ENCODE data around the gene PITHD1.

Gene PITHD1

GRCh38 chr1:23806280-23806679 is 28.1 kb downstream of the PITHD1 start:
- TF ChIP-seq, protein P1, sequence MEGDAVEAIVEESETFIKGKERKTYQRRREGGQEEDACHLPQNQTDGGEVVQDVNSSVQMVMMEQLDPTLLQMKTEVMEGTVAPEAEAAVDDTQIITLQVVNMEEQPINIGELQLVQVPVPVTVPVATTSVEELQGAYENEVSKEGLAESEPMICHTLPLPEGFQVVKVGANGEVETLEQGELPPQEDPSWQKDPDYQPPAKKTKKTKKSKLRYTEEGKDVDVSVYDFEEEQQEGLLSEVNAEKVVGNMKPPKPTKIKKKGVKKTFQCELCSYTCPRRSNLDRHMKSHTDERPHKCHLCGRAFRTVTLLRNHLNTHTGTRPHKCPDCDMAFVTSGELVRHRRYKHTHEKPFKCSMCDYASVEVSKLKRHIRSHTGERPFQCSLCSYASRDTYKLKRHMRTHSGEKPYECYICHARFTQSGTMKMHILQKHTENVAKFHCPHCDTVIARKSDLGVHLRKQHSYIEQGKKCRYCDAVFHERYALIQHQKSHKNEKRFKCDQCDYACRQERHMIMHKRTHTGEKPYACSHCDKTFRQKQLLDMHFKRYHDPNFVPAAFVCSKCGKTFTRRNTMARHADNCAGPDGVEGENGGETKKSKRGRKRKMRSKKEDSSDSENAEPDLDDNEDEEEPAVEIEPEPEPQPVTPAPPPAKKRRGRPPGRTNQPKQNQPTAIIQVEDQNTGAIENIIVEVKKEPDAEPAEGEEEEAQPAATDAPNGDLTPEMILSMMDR (IDR thresholded peaks at IDR 0.05; ENCODE audit: insufficient read depth, missing control alignments) = no peak
- no peak for DNase-seq (ENCODE audit: insufficient read length, low spot score)
- FAIRE-seq = no peak

DNA sequence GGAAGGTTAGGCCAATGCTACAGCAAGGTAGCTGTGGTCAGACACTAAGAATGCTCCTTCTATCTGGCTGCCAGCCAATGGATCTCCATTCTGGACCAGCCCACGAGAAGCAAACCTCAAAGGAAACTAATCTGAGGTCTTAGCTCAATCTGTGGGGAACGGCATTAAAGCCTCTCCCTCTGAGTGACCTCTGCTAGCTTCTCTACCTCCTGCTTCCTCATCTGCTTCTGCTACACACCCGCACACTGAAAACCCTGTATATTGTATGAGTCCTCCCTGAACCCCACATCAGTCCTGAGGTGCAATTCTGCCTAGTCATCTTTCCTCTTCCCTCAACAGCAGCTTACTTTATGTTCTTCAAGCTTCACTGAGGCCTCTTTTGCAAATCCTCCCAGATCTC is 29.2 kb downstream of the PITHD1 start:
- FAIRE-seq = no peak
- TF ChIP-seq, protein P1 (IDR thresholded peaks at IDR 0.05; ENCODE audit: insufficient read depth, missing control alignments) = no peak
- no peak for DNase-seq (ENCODE audit: insufficient read length, low spot score)

GRCh38 chr1:23809751-23810171 is 31.5 kb downstream of the PITHD1 start:
- FAIRE-seq (no peak), DNase-seq (ENCODE audit: insufficient read length, low spot score) (no peak)
- TF ChIP-seq, protein P1 (IDR thresholded peaks at IDR 0.05; ENCODE audit: insufficient read depth, missing control alignments) = peak; percentile 79

DNA sequence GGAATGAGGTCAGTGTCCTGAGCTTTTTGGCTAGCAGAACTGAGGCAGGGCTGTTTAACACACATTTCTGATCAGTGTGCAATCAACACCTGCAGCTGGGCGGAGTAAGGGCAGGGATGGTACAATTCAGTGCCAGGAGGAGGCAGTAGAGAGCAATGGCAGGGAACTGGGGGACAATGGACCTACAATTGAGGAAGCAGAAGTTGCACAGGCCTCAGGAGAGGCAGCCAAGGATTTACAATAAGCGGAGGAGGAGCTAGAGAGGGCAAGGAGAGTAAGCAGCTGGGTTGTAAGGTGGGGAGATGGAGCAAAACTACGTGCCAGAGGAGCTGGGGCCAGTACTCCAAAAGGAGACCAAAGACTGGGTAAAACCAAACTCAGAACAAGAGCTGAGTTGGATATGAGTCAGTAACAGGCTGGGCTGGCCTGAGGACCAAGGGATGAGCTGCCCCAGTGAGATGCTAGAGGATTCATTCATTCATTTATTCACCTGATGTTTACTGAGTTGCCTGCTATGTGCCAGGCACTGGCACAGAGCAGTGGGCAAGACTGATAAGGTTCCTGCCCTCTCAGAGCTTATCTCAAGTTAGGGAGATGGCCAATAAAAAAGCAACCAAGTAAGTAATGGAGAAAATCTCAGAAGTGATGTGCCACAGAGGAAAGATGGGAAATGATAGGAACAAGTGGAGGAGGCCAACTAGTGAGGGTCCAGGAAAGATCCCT is 32.8 kb downstream of the PITHD1 start:
- no peak for FAIRE-seq
- no peak for DNase-seq (ENCODE audit: insufficient read length, low spot score)
- TF ChIP-seq, protein P1 (IDR thresholded peaks at IDR 0.05; ENCODE audit: insufficient read depth, missing control alignments) = peak; percentile 54

DNA sequence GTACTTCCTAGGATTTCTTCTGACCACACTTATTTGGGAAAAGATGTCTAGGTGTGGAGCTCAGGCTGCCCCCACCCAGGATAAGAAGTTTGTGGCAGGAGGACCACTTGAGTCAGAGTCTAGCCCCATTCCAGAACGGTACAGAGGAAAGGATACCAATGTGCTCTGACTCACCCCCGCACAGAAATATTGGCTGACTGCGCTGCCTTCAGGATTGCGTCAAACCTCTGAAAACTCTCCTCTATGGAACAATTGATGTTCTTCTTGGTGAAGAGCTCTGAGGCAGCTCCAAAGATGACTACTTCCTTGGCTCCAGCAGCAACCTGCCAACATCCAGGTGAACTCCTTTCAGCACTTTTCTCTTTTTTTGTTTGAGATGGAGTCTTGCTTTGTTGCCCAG is 35.8 kb downstream of the PITHD1 start:
- TF ChIP-seq, protein P1 (IDR thresholded peaks at IDR 0.05; ENCODE audit: insufficient read depth, missing control alignments) = no peak
- no peak for FAIRE-seq

DNA sequence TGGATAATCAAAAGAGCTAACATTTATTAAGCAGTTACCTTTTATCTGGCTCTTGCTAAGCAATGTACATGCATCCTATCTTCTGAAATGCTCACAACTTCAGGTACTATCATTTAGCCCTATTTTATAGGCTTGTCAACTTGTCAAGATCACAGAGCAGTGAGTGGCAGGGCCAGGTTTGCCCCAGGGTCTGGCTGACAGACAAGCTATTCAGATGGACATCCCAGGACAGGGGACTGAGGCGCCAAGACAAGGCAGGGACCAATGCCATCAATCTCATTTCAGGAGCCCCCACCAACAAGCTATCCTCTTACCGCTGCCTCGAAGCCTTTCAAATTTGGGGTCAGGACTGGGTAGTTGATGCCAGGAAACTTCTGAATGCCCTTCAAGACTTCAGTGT is 38.1 kb downstream of the PITHD1 start:
- FAIRE-seq (no peak), DNase-seq (ENCODE audit: insufficient read length, low spot score) (no peak)
- TF ChIP-seq, protein P1 (IDR thresholded peaks at IDR 0.05; ENCODE audit: insufficient read depth, missing control alignments) = no peak

More for the DNA sequence above, 35.8 kb downstream of the PITHD1 start:
- DNase-seq (ENCODE audit: insufficient read length, low spot score) = no peak

DNA sequence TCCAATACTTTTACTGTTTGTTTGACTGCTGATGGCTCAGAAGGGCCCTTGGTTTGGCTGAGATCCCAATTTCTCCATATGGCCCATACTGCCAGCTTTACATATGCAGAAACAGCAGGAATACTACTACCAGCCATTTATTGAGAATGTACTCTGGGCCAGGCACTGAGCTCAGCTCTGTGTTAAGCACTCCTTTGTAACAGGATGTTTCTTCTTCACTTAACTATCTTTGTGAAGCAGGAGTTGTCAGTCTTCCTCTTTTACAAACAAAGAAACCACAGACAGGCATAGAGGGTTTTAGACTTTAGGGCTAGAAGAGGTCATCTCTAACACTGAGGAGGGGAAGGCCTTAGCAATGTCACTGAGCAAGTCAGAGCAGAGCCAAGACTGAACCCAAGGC is 38.7 kb downstream of the PITHD1 start:
- FAIRE-seq (no peak), DNase-seq (ENCODE audit: insufficient read length, low spot score) (no peak)
- TF ChIP-seq, protein P1 (IDR thresholded peaks at IDR 0.05; ENCODE audit: insufficient read depth, missing control alignments) = no peak

Data from D721Med (cell line).